HepG2 (cell line): Measurements from ENCODE around the gene PYGB. TPM values are rescaled to one million over a fixed set of nuclear protein-coding genes. Genes with fewer than 3 reads are reported as not detected.

ENCODE experiments used
- BHLHE40 ChIP-seq: IDR thresholded peaks from 2 replicates; pipeline ENCODE4 v1.6.1; 2011; ENCODE audit warnings: low read length, improper control_type of control experiment
- CREBL2 ChIP-seq: sonication (generic); formaldehyde crosslinking; IDR thresholded peaks from 2 replicates; pipeline ENCODE4 v1.8.1; 2023; ENCODE audit warnings: missing genetic modification reagents, mild to moderate bottlenecking, borderline replicate concordance
- CTCF ChIP-seq: sonication (generic); formaldehyde crosslinking; IDR thresholded peaks from 2 replicates; pipeline ENCODE4 v1.5.0; 2020; ENCODE audit warnings: mild to moderate bottlenecking, missing genetic modification reagents, moderate library complexity
- DDIT3 ChIP-seq: sonication (generic); formaldehyde crosslinking; IDR thresholded peaks from 2 replicates; pipeline ENCODE4 v1.4.0; 2020; ENCODE audit warnings: mild to moderate bottlenecking, missing genetic modification reagents
- DRAP1 ChIP-seq: IDR thresholded peaks from 2 replicates; pipeline ENCODE4 v1.6.1; 2016; ENCODE audit warnings: missing genetic modification reagents, missing compliant biosample characterization
- FIP1L1 ChIP-seq: fragments of 200-400 bp; formaldehyde crosslinking; IDR thresholded peaks from 2 replicates; pipeline ENCODE4 v1.6.1; 2018; ENCODE audit warnings: low read depth, mild to moderate bottlenecking, low read length, moderate library complexity, borderline replicate concordance; ENCODE audit not compliant: insufficient read depth
- HDAC1 ChIP-seq: sonication (generic); formaldehyde crosslinking; IDR thresholded peaks from 2 replicates; pipeline ENCODE4 v1.5.1; 2020; ENCODE audit warnings: mild to moderate bottlenecking, missing genetic modification reagents
- KAT2B ChIP-seq: fragments of 150-350 bp; IDR thresholded peaks from 2 replicates; pipeline ENCODE4 v1.6.1; 2014; ENCODE audit warnings: low read depth, low read length, borderline replicate concordance
- KAT7 ChIP-seq: IDR thresholded peaks from 2 replicates; pipeline ENCODE4 v1.6.1; 2018; ENCODE audit warnings: borderline replicate concordance, missing compliant biosample characterization
- KLF13 ChIP-seq: sonication (generic); formaldehyde crosslinking; IDR thresholded peaks from 2 replicates; pipeline ENCODE4 v1.4.0; 2020; ENCODE audit warnings: mild to moderate bottlenecking, missing genetic modification reagents
- MAX ChIP-seq: IDR thresholded peaks from 2 replicates; pipeline ENCODE4 v1.6.1; 2012; ENCODE audit warnings: inconsistent platforms
- NFYC ChIP-seq: IDR thresholded peaks from 2 replicates; pipeline ENCODE4 v1.6.1; 2016; ENCODE audit warnings: missing genetic modification reagents, missing compliant biosample characterization
- NKX3-1 ChIP-seq: sonication (generic); formaldehyde crosslinking; IDR thresholded peaks from 2 replicates; pipeline ENCODE4 v1.5.0; 2020; ENCODE audit warnings: missing genetic modification reagents
- PRMT3 ChIP-seq: sonication (generic); formaldehyde crosslinking; IDR thresholded peaks from 2 replicates; pipeline ENCODE4 v1.8.1; 2022; ENCODE audit warnings: low read depth, mild to moderate bottlenecking, moderate library complexity, missing genetic modification reagents, borderline replicate concordance
- SIX1 ChIP-seq: sonication (generic); formaldehyde crosslinking; IDR thresholded peaks from 2 replicates; pipeline ENCODE4 v1.4.0; 2020; ENCODE audit warnings: missing genetic modification reagents, borderline replicate concordance
- SIX4 ChIP-seq: sonication (generic); formaldehyde crosslinking; IDR thresholded peaks from 2 replicates; pipeline ENCODE4 v1.4.0; 2020; ENCODE audit warnings: missing genetic modification reagents
- TRAFD1 ChIP-seq: sonication (generic); formaldehyde crosslinking; IDR thresholded peaks from 2 replicates; pipeline ENCODE4 v1.5.1; 2020; ENCODE audit warnings: missing genetic modification reagents, mild to moderate bottlenecking, borderline replicate concordance
- ZMYM4 ChIP-seq: sonication (generic); formaldehyde crosslinking; IDR thresholded peaks from 2 replicates; pipeline ENCODE4 v1.8.1; 2023; ENCODE audit warnings: mild to moderate bottlenecking, missing genetic modification reagents
- ZNF251 ChIP-seq: sonication (generic); formaldehyde crosslinking; IDR thresholded peaks from 2 replicates; pipeline ENCODE4 v1.9.0; 2021; ENCODE audit warnings: mild to moderate bottlenecking, missing genetic modification reagents
- ZNF704 ChIP-seq: sonication (generic); formaldehyde crosslinking; IDR thresholded peaks from 2 replicates; pipeline ENCODE4 v1.8.1; 2023; ENCODE audit warnings: mild to moderate bottlenecking, inconsistent platforms, moderate library complexity, missing genetic modification reagents, borderline replicate concordance
- ZNF709 ChIP-seq: sonication (generic); formaldehyde crosslinking; IDR thresholded peaks from 2 replicates; pipeline ENCODE4 v1.5.0; 2020; ENCODE audit warnings: mild to moderate bottlenecking, missing genetic modification reagents
- polyA plus RNA-seq, 8 experiments: library from polyadenylated mRNA; depleted of rRNA in 3 of 8; stranded (reverse) in 7 of 8; unstranded in 1 of 8; fragments of >200 nt; fragmentation: Illumina TruSeq in 4 of 8; extraction: Trizol in 4 of 8; gene quantifications; 2 replicates each; pipeline versions ENCODE4 v1.2.1 to v1.2.3, GENCODE V29; 2011 to 2016; ENCODE audit warnings: low read depth in 4 of 8, missing spikeins in 1 of 8, mixed read lengths in 1 of 8; ENCODE audit not compliant: insufficient read depth in 1 of 8
- total RNA-seq, 5 experiments: library from RNA; depleted of rRNA; stranded (reverse); fragments of >200 nt; fragmentation: Illumina TruSeq; extraction: Trizol; gene quantifications; 2 replicates each; pipeline ENCODE4 v1.2.3, GENCODE V29; 2016; ENCODE audit warnings: low read depth in 1 of 5

PYGB gene
- total and polyA plus RNA-seq, 2 of the 13 experiments (the other 11 are each of a cell fraction or from before 2014, with no cell fraction given) = 24.2 to 86.3 TPM

- no peak for TF ChIP-seq ZNF704 (CRISPR knock-in tag)
- no peak for TF ChIP-seq HDAC1 (CRISPR knock-in tag)
- no peak for TF ChIP-seq KAT2B
- peak; percentile 40; the same call in 1 of the 2 replicates for TF ChIP-seq BHLHE40
- no peak for TF ChIP-seq TRAFD1 (CRISPR knock-in tag)
- TF ChIP-seq KLF13 (CRISPR knock-in tag) = 0 out of 2 replicates have a peak, but pooled peaks have one; percentile 58
- no peak for TF ChIP-seq ZNF251
- no peak for TF ChIP-seq ZNF709 (CRISPR knock-in tag)
- TF ChIP-seq MAX = 0 out of 2 replicates have a peak, but pooled peaks have one; percentile 19
- TF ChIP-seq CTCF (CRISPR knock-in tag) = peak; percentile 96
- TF ChIP-seq DDIT3 (CRISPR knock-in tag) = no peak
- no peak for TF ChIP-seq SIX1 (CRISPR knock-in tag)
- TF ChIP-seq DRAP1 (CRISPR knock-in tag) = no peak
- TF ChIP-seq PRMT3 = no peak
- no peak for TF ChIP-seq FIP1L1
- TF ChIP-seq NFYC (CRISPR knock-in tag) = no peak
- TF ChIP-seq NKX3-1 = no peak
- TF ChIP-seq CREBL2 (CRISPR knock-in tag) = no peak
- TF ChIP-seq SIX4 = no peak
- no peak; the same call in 1 of the 2 replicates for TF ChIP-seq ZMYM4
- no peak for TF ChIP-seq KAT7 (CRISPR knock-in tag)
These were observed 88.9 kb downstream of the PYGB start (continued) for GRCh38 chr20:25336561-25337422.
